NB4 (cell line): ENCODE data around the gene SSTR1.

Experiments used
- POLR2A ChIP-seq: IDR thresholded peaks from 2 replicates; pipeline ENCODE4 v1.6.1; 2011; ENCODE audit warnings: mild to moderate bottlenecking; ENCODE audit not compliant: insufficient read length; ENCODE audit errors: extremely low read depth
- TF ChIP-seq, protein P1 (sequence below): IDR thresholded peaks from one replicate; pipeline ENCODE4 v1.5.1; 2012; ENCODE audit warnings: low read depth, low read length

DNA sequence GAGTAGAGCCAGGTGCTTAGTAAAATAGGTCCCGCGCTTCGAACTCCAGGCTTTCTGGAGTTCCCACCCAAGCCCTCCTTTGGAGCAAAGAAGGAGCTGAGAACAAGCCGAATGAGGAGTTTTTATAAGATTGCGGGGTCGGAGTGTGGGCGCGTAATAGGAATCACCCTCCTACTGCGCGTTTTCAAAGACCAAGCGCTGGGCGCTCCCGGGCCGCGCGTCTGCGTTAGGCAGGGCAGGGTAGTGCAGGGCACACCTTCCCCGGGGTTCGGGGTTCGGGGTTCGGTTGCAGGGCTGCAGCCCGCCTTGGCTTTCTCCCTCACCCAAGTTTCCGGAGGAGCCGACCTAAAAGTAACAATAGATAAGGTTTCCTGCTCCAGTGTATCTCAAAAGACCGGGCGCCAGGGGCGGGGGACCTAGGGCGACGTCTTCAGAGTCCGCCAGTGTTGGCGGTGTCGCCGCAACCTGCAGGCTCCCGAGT, 3.6 kb downstream of the SSTR1 start:
- TF ChIP-seq, protein P1, sequence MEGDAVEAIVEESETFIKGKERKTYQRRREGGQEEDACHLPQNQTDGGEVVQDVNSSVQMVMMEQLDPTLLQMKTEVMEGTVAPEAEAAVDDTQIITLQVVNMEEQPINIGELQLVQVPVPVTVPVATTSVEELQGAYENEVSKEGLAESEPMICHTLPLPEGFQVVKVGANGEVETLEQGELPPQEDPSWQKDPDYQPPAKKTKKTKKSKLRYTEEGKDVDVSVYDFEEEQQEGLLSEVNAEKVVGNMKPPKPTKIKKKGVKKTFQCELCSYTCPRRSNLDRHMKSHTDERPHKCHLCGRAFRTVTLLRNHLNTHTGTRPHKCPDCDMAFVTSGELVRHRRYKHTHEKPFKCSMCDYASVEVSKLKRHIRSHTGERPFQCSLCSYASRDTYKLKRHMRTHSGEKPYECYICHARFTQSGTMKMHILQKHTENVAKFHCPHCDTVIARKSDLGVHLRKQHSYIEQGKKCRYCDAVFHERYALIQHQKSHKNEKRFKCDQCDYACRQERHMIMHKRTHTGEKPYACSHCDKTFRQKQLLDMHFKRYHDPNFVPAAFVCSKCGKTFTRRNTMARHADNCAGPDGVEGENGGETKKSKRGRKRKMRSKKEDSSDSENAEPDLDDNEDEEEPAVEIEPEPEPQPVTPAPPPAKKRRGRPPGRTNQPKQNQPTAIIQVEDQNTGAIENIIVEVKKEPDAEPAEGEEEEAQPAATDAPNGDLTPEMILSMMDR: no peak
- TF ChIP-seq POLR2A: no peak
